Measurements from ENCODE around the gene GRIK5.

- no peak for TF ChIP-seq CTCF (conservative IDR thresholded peaks at IDR 0.05 in 1 of 2, IDR thresholded peaks at IDR 0.05 in 1 of 2; ENCODE audit: extremely low read depth in 1 of 2, insufficient read depth in 1 of 2, low read depth in 1 of 2, low read length in 2 of 2)
- TF ChIP-seq EZH2 (IDR thresholded peaks at IDR 0.05; ENCODE audit: borderline replicate concordance, low read length), result no peak
Measured at GRCh38 chr19:42091742-42092141, 21.7 kb upstream of the GRIK5 start.
